ENCODE results near the gene KLHDC10.

DNA sequence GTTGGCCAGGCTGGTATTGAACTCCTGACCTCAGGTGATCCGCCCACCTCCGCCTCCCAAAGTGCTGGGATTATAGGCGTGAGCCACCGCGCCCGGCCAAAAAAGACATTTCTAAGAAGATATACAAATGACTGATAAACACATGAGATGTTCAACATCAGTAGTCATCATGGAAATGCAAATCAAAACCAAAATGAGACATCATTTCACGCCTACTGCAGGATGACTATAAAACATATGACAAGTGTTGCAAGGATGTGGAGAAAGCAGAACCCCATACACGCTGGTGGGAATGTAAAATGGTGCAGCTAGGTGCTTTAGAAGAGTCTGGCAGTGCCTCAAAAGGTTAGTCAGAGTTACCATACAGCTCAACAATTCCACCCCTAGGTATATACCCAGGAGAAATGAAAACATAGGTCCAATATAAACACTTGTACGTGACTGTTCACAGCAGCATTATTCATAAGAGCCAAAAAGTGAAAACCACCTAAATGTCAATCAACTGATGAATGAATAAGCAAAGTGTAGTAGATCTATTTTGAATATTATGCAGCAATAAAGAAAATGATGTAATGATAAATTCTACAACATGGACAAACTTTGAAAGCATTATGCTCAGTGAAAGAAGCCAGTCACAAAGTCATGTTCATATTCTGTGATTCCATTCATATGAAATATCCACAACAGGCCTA is 110.4 kb downstream of the KLHDC10 start:
- TF ChIP-seq, protein P1, sequence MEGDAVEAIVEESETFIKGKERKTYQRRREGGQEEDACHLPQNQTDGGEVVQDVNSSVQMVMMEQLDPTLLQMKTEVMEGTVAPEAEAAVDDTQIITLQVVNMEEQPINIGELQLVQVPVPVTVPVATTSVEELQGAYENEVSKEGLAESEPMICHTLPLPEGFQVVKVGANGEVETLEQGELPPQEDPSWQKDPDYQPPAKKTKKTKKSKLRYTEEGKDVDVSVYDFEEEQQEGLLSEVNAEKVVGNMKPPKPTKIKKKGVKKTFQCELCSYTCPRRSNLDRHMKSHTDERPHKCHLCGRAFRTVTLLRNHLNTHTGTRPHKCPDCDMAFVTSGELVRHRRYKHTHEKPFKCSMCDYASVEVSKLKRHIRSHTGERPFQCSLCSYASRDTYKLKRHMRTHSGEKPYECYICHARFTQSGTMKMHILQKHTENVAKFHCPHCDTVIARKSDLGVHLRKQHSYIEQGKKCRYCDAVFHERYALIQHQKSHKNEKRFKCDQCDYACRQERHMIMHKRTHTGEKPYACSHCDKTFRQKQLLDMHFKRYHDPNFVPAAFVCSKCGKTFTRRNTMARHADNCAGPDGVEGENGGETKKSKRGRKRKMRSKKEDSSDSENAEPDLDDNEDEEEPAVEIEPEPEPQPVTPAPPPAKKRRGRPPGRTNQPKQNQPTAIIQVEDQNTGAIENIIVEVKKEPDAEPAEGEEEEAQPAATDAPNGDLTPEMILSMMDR (IDR thresholded peaks at IDR 0.05), result no peak
- no peak for TF ChIP-seq POLR2A (IDR thresholded peaks at IDR 0.05)

Measured in prostate gland (tissue), 2 donors.